ENCODE measurements around the gene TSTD1.

DNA sequence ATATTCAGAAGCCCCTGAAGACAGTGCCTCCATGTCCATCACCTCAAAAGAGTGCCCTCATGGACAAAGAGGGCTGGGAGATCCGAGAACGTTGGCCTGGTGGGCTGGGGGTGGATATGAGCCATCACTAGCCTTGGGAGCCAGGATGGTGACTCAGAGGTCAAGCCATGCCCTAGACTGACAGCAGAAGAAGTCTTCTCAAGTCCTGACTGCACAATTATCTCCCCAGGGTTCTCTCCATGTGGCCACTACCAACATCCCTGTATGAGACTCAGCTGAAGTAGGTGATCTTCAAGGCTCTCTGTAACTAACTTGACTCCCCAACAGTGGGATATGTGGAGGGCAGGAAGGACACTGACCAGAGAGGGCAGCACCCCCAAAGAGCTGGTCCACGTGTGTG, 14.1 kb upstream of the TSTD1 start:
- TF ChIP-seq CTCF (IDR thresholded peaks at IDR 0.05; ENCODE audit: insufficient read depth, low read length), result no peak
- TF ChIP-seq GABPA (IDR thresholded peaks at IDR 0.05; ENCODE audit: low read depth), result no peak
- no peak for TF ChIP-seq POLR2AphosphoS5 (IDR thresholded peaks at IDR 0.05; ENCODE audit: low read depth)
- TF ChIP-seq REST (IDR thresholded peaks at IDR 0.05; ENCODE audit: insufficient replicate concordance, low read depth), result no peak

Data from HL-60 (cell line).